ENCODE results near the gene AP2B1.

DNA sequence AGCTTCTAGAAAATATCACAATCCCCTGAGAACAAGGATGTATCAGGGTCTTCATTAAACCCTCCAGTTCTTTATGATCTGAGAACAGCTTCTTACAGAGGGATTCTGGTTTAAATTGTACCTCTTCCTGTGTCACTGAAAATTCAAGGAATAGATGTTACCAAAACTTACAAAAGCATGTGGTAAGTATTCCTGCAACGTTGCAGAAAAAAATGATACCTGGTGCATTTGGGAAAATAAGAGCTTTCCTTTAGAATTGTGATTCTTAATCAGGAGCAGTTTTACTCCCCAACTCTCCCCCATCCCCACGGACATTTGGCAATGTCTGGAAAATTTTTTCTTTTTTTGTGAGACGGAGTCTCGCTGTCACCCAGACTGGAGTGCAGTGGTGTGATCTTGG is 33.8 kb upstream of the AP2B1 start:
- TF ChIP-seq EP300 (IDR thresholded peaks at IDR 0.05) = no peak
- TF ChIP-seq, protein P1, sequence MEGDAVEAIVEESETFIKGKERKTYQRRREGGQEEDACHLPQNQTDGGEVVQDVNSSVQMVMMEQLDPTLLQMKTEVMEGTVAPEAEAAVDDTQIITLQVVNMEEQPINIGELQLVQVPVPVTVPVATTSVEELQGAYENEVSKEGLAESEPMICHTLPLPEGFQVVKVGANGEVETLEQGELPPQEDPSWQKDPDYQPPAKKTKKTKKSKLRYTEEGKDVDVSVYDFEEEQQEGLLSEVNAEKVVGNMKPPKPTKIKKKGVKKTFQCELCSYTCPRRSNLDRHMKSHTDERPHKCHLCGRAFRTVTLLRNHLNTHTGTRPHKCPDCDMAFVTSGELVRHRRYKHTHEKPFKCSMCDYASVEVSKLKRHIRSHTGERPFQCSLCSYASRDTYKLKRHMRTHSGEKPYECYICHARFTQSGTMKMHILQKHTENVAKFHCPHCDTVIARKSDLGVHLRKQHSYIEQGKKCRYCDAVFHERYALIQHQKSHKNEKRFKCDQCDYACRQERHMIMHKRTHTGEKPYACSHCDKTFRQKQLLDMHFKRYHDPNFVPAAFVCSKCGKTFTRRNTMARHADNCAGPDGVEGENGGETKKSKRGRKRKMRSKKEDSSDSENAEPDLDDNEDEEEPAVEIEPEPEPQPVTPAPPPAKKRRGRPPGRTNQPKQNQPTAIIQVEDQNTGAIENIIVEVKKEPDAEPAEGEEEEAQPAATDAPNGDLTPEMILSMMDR (IDR thresholded peaks at IDR 0.05) = no peak
- TF ChIP-seq POLR2AphosphoS5 (IDR thresholded peaks at IDR 0.05) = no peak

Data from stomach (tissue), 4 donors.